HG02970 (cell line): ENCODE data around the gene CPNE2.
"Not testable (repeated sequence)": the region's sequence is repeated elsewhere in the genome, so short reads cannot be mapped to it uniquely, and the experiment has no call there.

Experiments used
- ATAC-seq: cut with Tn5 transposase; IDR thresholded peaks from one replicate; pipeline ENCODE4 v1.9.1; 2021; ENCODE audit warnings: mild to moderate bottlenecking, moderate library complexity, moderate number of reproducible peaks; ENCODE audit not compliant: unreplicated experiment, low FRiP score

The CPNE2 gene

GRCh38 chr16:57187902-57188710, 95.7 kb downstream of the CPNE2 start:
- ATAC-seq, result not testable (repeated sequence)

- no peak for ATAC-seq
Observed at GRCh38 chr16:57188711-57189002, 96.3 kb downstream of the CPNE2 start.

GRCh38 chr16:57189527-57189926, 97.1 kb downstream of the CPNE2 start:
- not testable (repeated sequence) for ATAC-seq

GRCh38 chr16:57190136-57190535, 97.8 kb downstream of the CPNE2 start:
- ATAC-seq, result no peak

- ATAC-seq, result no peak
Observed at GRCh38 chr16:57191056-57191571, 98.7 kb downstream of the CPNE2 start.

- no peak for ATAC-seq
Observed at GRCh38 chr16:57192146-57192545, 99.8 kb downstream of the CPNE2 start.

GRCh38 chr16:57192720-57193486, 100.5 kb downstream of the CPNE2 start:
- ATAC-seq, result no peak

GRCh38 chr16:57194512-57194911, 102.1 kb downstream of the CPNE2 start:
- ATAC-seq, result no peak

- no peak for ATAC-seq
Observed at GRCh38 chr16:57196286-57196685, 103.9 kb downstream of the CPNE2 start.

- no peak for ATAC-seq
Observed at GRCh38 chr16:57196753-57197152, 104.4 kb downstream of the CPNE2 start.
